ENCODE results near the gene VPS37D.

DNA sequence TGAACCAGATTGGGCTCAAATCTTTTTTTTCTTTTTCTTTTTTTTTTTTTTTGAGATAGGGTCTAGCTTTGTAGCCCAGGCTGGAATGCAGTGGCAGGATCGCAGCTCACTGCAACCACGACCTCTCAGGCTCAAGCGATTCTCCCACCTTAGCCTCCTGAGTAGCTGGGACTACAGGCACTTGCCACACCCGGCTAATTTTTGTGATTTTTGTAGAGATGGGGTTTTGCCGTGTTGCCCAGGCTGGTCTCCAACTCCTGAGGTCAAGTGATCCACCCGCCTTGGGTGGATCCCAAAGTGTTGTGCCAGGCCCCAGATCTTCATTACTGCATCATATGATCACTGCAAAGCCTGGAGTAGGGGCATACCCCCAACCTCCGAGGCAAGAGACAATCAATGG lies 12.9 kb downstream of the VPS37D start:
- TF ChIP-seq, protein P1, sequence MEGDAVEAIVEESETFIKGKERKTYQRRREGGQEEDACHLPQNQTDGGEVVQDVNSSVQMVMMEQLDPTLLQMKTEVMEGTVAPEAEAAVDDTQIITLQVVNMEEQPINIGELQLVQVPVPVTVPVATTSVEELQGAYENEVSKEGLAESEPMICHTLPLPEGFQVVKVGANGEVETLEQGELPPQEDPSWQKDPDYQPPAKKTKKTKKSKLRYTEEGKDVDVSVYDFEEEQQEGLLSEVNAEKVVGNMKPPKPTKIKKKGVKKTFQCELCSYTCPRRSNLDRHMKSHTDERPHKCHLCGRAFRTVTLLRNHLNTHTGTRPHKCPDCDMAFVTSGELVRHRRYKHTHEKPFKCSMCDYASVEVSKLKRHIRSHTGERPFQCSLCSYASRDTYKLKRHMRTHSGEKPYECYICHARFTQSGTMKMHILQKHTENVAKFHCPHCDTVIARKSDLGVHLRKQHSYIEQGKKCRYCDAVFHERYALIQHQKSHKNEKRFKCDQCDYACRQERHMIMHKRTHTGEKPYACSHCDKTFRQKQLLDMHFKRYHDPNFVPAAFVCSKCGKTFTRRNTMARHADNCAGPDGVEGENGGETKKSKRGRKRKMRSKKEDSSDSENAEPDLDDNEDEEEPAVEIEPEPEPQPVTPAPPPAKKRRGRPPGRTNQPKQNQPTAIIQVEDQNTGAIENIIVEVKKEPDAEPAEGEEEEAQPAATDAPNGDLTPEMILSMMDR (IDR thresholded peaks at IDR 0.05) = no peak
- no peak for TF ChIP-seq POLR2A (IDR thresholded peaks at IDR 0.05)
